DMS 273 treated with DMSO at 0.1 percent for 48 hours (cell line): Measurements from ENCODE around the gene POP5.
A peak's percentile ranks its signal among the peaks of the same experiment; 100 is the strongest.
"Not testable (repeated sequence)": the region's sequence is repeated elsewhere in the genome, so short reads cannot be mapped to it uniquely, and the experiment has no call there.

Experiments
- DNase-seq: peaks from one replicate; lab custom pipeline; 2025; lab: John Stamatoyannopoulos, UW

Gene POP5

GRCh38 chr12:120536064-120536791 is 45.0 kb downstream of the POP5 start:
- DNase-seq = no peak

GRCh38 chr12:120534703-120535655 is 46.2 kb downstream of the POP5 start:
- no peak for DNase-seq

- DNase-seq = peak; percentile 31
These were observed 46.9 kb downstream of the POP5 start, which contains the start of gene RNF10 for GRCh38 chr12:120534203-120534702. TSS of gene RNF10 (plus strand) at chr12:120534356. CDS start at chr12:120534812, 456 bp downstream.

- no peak for DNase-seq
These were observed 48.4 kb downstream of the POP5 start for GRCh38 chr12:120532701-120533238.

GRCh38 chr12:120530418-120530761 is 50.8 kb downstream of the POP5 start:
- DNase-seq = not testable (repeated sequence)

- DNase-seq = peak; percentile 55
These were observed 51.4 kb downstream of the POP5 start for GRCh38 chr12:120529641-120530417.

GRCh38 chr12:120528861-120529525 is 52.2 kb downstream of the POP5 start, which contains the start of gene COQ5:
TSS of gene COQ5 (minus strand) at chr12:120529158. CDS start at chr12:120529141, 17 bp downstream.
- DNase-seq = peak; percentile 70
